Cardiac septum (tissue), 1 donor: ENCODE data around the gene DIPK2A. TPM values are rescaled to one million over a fixed set of nuclear protein-coding genes. Genes with fewer than 3 reads are reported as not detected.

Experiments
- DNase-seq: peaks from one replicate; pipeline ENCODE4 v3.0.0-alpha.2; 2020; ENCODE audit warnings: low spot score
- intact Hi-C: fragments of 100-400 bp; cut with DNase I; formaldehyde crosslinking; loops from one replicate; pipeline ENCODE4 v1.14.0; 2022
- long read RNA-seq: library from polyadenylated mRNA; unstranded; transcript quantifications from one replicate; pipeline ENCODE4 v2.0.0, GENCODE V29; 2021
- total RNA-seq: library from RNA; stranded (reverse); fragmentation: NEBNext Ultra II Directional; extraction: Animal tissue kit (Norgen Biotek cat#: 25700); gene quantifications from one replicate; pipeline ENCODE4 v1.2.1, GENCODE V29; 2021
- donor health status: DM: no; HTN: no; CAD: no.

DIPK2A gene
- 9.4 TPM for total RNA-seq
- long read RNA-seq, full-length matches to known transcripts: 14 of 17 reads
- long read RNA-seq, partial matches to known transcripts: 0 of 17 reads
- long read RNA-seq, other reads (novel, unspliced or antisense): 3 of 17 reads

- intact Hi-C loops: loop anchor here (10.0 kb wide), 1 partner anchor 803 kb away; no protein-coding TSS in a partner anchor
- peak; percentile 97 for DNase-seq
Measured at GRCh38 chr3:143971359-143972154, at the start of gene DIPK2A. Gene DIPK2A, plus strand, starts transcription at chr3:143971823. Its CDS starts 510 bp downstream, at chr3:143972333.

- no peak for DNase-seq
- intact Hi-C loops: no loop called here
Measured at GRCh38 chr3:143924522-143925285, 46.9 kb upstream of the DIPK2A start.

GRCh38 chr3:143928056-143928455 lies 43.6 kb upstream of the DIPK2A start:
- intact Hi-C loops: no loop called here
- DNase-seq: no peak

- no peak for DNase-seq
- intact Hi-C loops: no loop called here
Measured at GRCh38 chr3:143928541-143929255, 42.9 kb upstream of the DIPK2A start.

GRCh38 chr3:143934791-143935190 lies 36.8 kb upstream of the DIPK2A start:
- DNase-seq: no peak
- intact Hi-C loops: no loop called here

GRCh38 chr3:143935678-143936077 lies 35.9 kb upstream of the DIPK2A start:
- intact Hi-C loops: no loop called here
- no peak for DNase-seq

GRCh38 chr3:143950810-143951209 lies 20.8 kb upstream of the DIPK2A start:
- intact Hi-C loops: loop anchor here (5.0 kb wide), 1 partner anchor 174 kb away; no protein-coding TSS in a partner anchor

GRCh38 chr3:143951351-143951971 lies 20.2 kb upstream of the DIPK2A start:
- intact Hi-C loops: loop anchor here (5.0 kb wide), 1 partner anchor 174 kb away; no protein-coding TSS in a partner anchor
- no peak for DNase-seq

More at GRCh38 chr3:143950810-143951209, 20.8 kb upstream of the DIPK2A start:
- DNase-seq: no peak

GRCh38 chr3:143952569-143953072 lies 19.0 kb upstream of the DIPK2A start:
- DNase-seq: no peak
- intact Hi-C loops: loop anchor here (5.0 kb wide), 1 partner anchor 175 kb away; no protein-coding TSS in a partner anchor

GRCh38 chr3:143955113-143955512 lies 16.5 kb upstream of the DIPK2A start:
- intact Hi-C loops: no loop called here
- no peak for DNase-seq

GRCh38 chr3:143956838-143957237 lies 14.8 kb upstream of the DIPK2A start:
- intact Hi-C loops: no loop called here

GRCh38 chr3:143957453-143957852 lies 14.2 kb upstream of the DIPK2A start:
- intact Hi-C loops: no loop called here
- no peak for DNase-seq

More at GRCh38 chr3:143956838-143957237, 14.8 kb upstream of the DIPK2A start:
- DNase-seq: no peak

GRCh38 chr3:143958966-143959365 lies 12.7 kb upstream of the DIPK2A start:
- intact Hi-C loops: no loop called here
- no peak for DNase-seq

- DNase-seq: no peak
- intact Hi-C loops: no loop called here
Measured at GRCh38 chr3:143961342-143961741, 10.3 kb upstream of the DIPK2A start.

- no peak for DNase-seq
- intact Hi-C loops: no loop called here
Measured at GRCh38 chr3:143963946-143964345, 7.7 kb upstream of the DIPK2A start.

- intact Hi-C loops: loop anchor here (10.0 kb wide), 1 partner anchor 804 kb away; no protein-coding TSS in a partner anchor
Measured at GRCh38 chr3:143970773-143971358, 757 bp upstream of the DIPK2A start.

GRCh38 chr3:143972155-143972504 lies 507 bp downstream of the DIPK2A start:
- peak; percentile 73 for DNase-seq
- intact Hi-C loops: loop anchor here (10.0 kb wide), 1 partner anchor 803 kb away; no protein-coding TSS in a partner anchor

More at GRCh38 chr3:143970773-143971358, 757 bp upstream of the DIPK2A start:
- peak; percentile 82 for DNase-seq

- intact Hi-C loops: loop anchor here (10.0 kb wide), 1 partner anchor 802 kb away; no protein-coding TSS in a partner anchor
- peak; percentile 91 for DNase-seq
Measured at GRCh38 chr3:143972505-143973258, 1.1 kb downstream of the DIPK2A start.
